H1 (cell line): ENCODE data around the gene TRPC4. TPM values are rescaled to one million over a fixed set of nuclear protein-coding genes. Genes with fewer than 3 reads are reported as not detected.

Source experiments
- CTCF ChIA-PET: fragments of 300-600 bp; sonication (Branson Sonifier 250); formaldehyde crosslinking; loops from one replicate; lab custom pipeline; 2021; ENCODE audit not compliant: partially characterized antibody; lab: Charles Lee
- POLR2A ChIA-PET: fragments of 300-600 bp; sonication (Branson Sonifier 250); formaldehyde crosslinking; loops from one replicate; lab custom pipeline; 2021; ENCODE audit warnings: inconsistent platforms; ENCODE audit not compliant: partially characterized antibody; lab: Charles Lee
- DNase-seq, 2 experiments: peaks; one replicate each; pipeline versions ENCODE4 v3.0.0 to v3.0.0-alpha.2; 2010 to 2022; ENCODE audit warnings: low spot score in 2 of 2, low read depth in 1 of 2, mixed read lengths in 1 of 2
- FAIRE-seq: peaks from 2 replicates; lab custom pipeline; 2011; peaks lifted over from hg19 to GRCh38; lab: Jason Lieb, UNC
- H2AFZ ChIP-seq: 2 replicates; pipeline ENCODE4 v1.8.1; 2012; ENCODE audit warnings: low read length, inconsistent platforms
- H2AK5ac ChIP-seq: 2 replicates; pipeline ENCODE4 v1.6.1; 2013; ENCODE audit warnings: low read depth, low read length
- H2BK120ac ChIP-seq: replicated peaks from 2 replicates; pipeline ENCODE3; 2013; ENCODE audit warnings: low read depth, low read length, inconsistent platforms
- H2BK12ac ChIP-seq: 2 replicates; pipeline ENCODE4 v1.6.1; 2013; ENCODE audit warnings: low read depth, low read length
- H2BK15ac ChIP-seq: 2 replicates; pipeline ENCODE4 v1.6.1; 2013; ENCODE audit warnings: low read length
- H2BK20ac ChIP-seq: 2 replicates; pipeline ENCODE4 v1.6.1; 2013; ENCODE audit warnings: low read length
- H2BK5ac ChIP-seq: 2 replicates; pipeline ENCODE4 v1.6.1; 2013; ENCODE audit warnings: low read depth, low read length
- H3K14ac ChIP-seq: 2 replicates; pipeline ENCODE4 v1.6.1; 2013; ENCODE audit warnings: inconsistent platforms; ENCODE audit not compliant: insufficient read length
- H3K18ac ChIP-seq: 2 replicates; pipeline ENCODE4 v1.6.1; 2013; ENCODE audit warnings: low read length; ENCODE audit errors: extremely low read depth
- H3K23ac ChIP-seq: 2 replicates; pipeline ENCODE4 v1.6.1; 2013; ENCODE audit warnings: inconsistent platforms; ENCODE audit not compliant: insufficient read length
- H3K23me2 ChIP-seq: 2 replicates; pipeline ENCODE4 v1.6.1; 2013; ENCODE audit warnings: low read depth, low read length
- H3K27ac ChIP-seq: 2 replicates; pipeline ENCODE4 v1.6.1; 2011; ENCODE audit warnings: low read depth, low read length, inconsistent platforms
- H3K27me3 ChIP-seq, 4 experiments: replicated peaks in 1 of 4; 1 replicate in 1 of 4; 2 replicates in 3 of 4; pipeline versions ENCODE4 v1.6.1 to v1.8.1; 2011 to 2013; ENCODE audit warnings: low read length in 3 of 4, mild to moderate bottlenecking in 3 of 4, inconsistent platforms in 2 of 4, mixed read lengths in 2 of 4, moderate library complexity in 1 of 4; ENCODE audit not compliant: control insufficient read depth in 3 of 4, insufficient read depth in 3 of 4; ENCODE audit errors: extremely low read depth in 1 of 4
- H3K36me3 ChIP-seq, 4 experiments: 2 replicates each; pipeline versions ENCODE4 v1.6.1 to v1.8.1; 2011 to 2013; ENCODE audit warnings: mild to moderate bottlenecking in 4 of 4, low read length in 3 of 4, moderate library complexity in 2 of 4, control low read depth in 1 of 4, inconsistent platforms in 1 of 4; ENCODE audit not compliant: insufficient read depth in 4 of 4, control insufficient read depth in 2 of 4
- H3K4ac ChIP-seq: replicated peaks from 2 replicates; pipeline ENCODE3; 2013; ENCODE audit warnings: low read length, low read depth, mixed read lengths, inconsistent platforms; ENCODE audit not compliant: insufficient read length
- H3K4me1 ChIP-seq, 4 experiments: replicated peaks in 1 of 4; 1 replicate in 1 of 4; 2 replicates in 3 of 4; pipeline versions ENCODE4 v1.6.1 to v1.8.1; 2011 to 2013; ENCODE audit warnings: low read length in 3 of 4, inconsistent platforms in 2 of 4, mixed read lengths in 1 of 4; ENCODE audit not compliant: insufficient read depth in 4 of 4, control insufficient read depth in 3 of 4
- H3K4me2 ChIP-seq, 2 experiments: 2 replicates each; pipeline versions ENCODE4 v1.6.1 to v1.8.1; 2011 to 2013; ENCODE audit warnings: low read depth in 2 of 2, low read length in 2 of 2, control low read depth in 1 of 2, inconsistent platforms in 1 of 2, mild to moderate bottlenecking in 1 of 2; ENCODE audit not compliant: insufficient read depth in 1 of 2
- H3K4me3 ChIP-seq, 4 experiments: fragments of 200-600, 300-600 bp in 1 of 4; sonication (generic), shearing (Covaris generic), sonication (Bioruptor Twin) in 1 of 4; 2 replicates each; pipeline versions ENCODE4 v1.5.1 to v1.8.1; 2011 to 2016; ENCODE audit warnings: low read length in 4 of 4, low read depth in 3 of 4, control low read depth in 2 of 4, inconsistent platforms in 2 of 4, mild to moderate bottlenecking in 2 of 4, mixed read lengths in 1 of 4, moderate library complexity in 1 of 4; ENCODE audit not compliant: insufficient read depth in 2 of 4; ENCODE audit errors: extremely low read depth in 1 of 4
- H3K56ac ChIP-seq: replicated peaks from 2 replicates; pipeline ENCODE3; 2013; ENCODE audit warnings: low read depth, mild to moderate bottlenecking, mixed read lengths, low read length, inconsistent platforms; ENCODE audit not compliant: insufficient read length
- H3K79me1 ChIP-seq: 2 replicates; pipeline ENCODE4 v1.6.1; 2013; ENCODE audit warnings: low read depth, low read length, control low read depth
- H3K79me2 ChIP-seq, 2 experiments: 2 replicates each; pipeline versions ENCODE4 v1.6.1 to v1.8.1; 2012 to 2013; ENCODE audit warnings: low read length in 2 of 2, mild to moderate bottlenecking in 2 of 2, inconsistent platforms in 1 of 2; ENCODE audit not compliant: insufficient read depth in 2 of 2, control insufficient read depth in 1 of 2
- H3K9ac ChIP-seq, 4 experiments: replicated peaks in 1 of 4; 1 replicate in 1 of 4; 2 replicates in 3 of 4; pipeline versions ENCODE4 v1.6.1 to v1.8.1; 2011 to 2013; ENCODE audit warnings: low read depth in 3 of 4, low read length in 3 of 4, control low read depth in 2 of 4, mild to moderate bottlenecking in 2 of 4, moderate library complexity in 2 of 4, inconsistent platforms in 1 of 4; ENCODE audit errors: extremely low read depth in 1 of 4
- H3K9me3 ChIP-seq, 2 experiments: 2 replicates each; pipeline versions ENCODE4 v1.6.1 to v1.8.1; 2012 to 2013; ENCODE audit warnings: mild to moderate bottlenecking in 2 of 2, moderate library complexity in 2 of 2, control low read depth in 1 of 2, inconsistent platforms in 1 of 2, low read depth in 1 of 2, low read length in 1 of 2, mixed read lengths in 1 of 2; ENCODE audit not compliant: insufficient read depth in 2 of 2
- H4K20me1 ChIP-seq, 2 experiments: replicated peaks in 1 of 2; 2 replicates each; pipeline versions ENCODE3 to v1.8.1; 2011 to 2013; ENCODE audit warnings: inconsistent platforms in 2 of 2, low read length in 2 of 2, mild to moderate bottlenecking in 1 of 2; ENCODE audit not compliant: insufficient read depth in 2 of 2, control insufficient read depth in 1 of 2
- H4K5ac ChIP-seq: 2 replicates; pipeline ENCODE4 v1.6.1; 2013; ENCODE audit warnings: low read length, low read depth, mixed read lengths, inconsistent platforms; ENCODE audit not compliant: insufficient read length
- H4K8ac ChIP-seq: 2 replicates; pipeline ENCODE4 v1.8.0; 2013; ENCODE audit warnings: mild to moderate bottlenecking, moderate library complexity, low read length, inconsistent platforms; ENCODE audit not compliant: insufficient read depth; ENCODE audit errors: extremely low read depth
- H4K91ac ChIP-seq: replicated peaks from 2 replicates; pipeline ENCODE3; 2013; ENCODE audit warnings: low read length, mixed read lengths, inconsistent platforms; ENCODE audit not compliant: insufficient read length
- BRCA1 ChIP-seq: IDR thresholded peaks from 2 replicates; pipeline ENCODE4 v1.6.1; 2012; ENCODE audit warnings: low read depth, low read length, improper control_type of control experiment
- CEBPB ChIP-seq: IDR thresholded peaks from 2 replicates; pipeline ENCODE4 v1.6.1; 2012; ENCODE audit warnings: low read depth, low read length
- CREB1 ChIP-seq: IDR thresholded peaks from 2 replicates; pipeline ENCODE4 v1.6.1; 2012; ENCODE audit warnings: inconsistent platforms
- GABPA ChIP-seq: IDR thresholded peaks from 2 replicates; pipeline ENCODE4 v1.6.1; 2011; ENCODE audit warnings: mild to moderate bottlenecking, low read length, moderate library complexity, borderline replicate concordance; ENCODE audit not compliant: insufficient read depth
- HDAC2 ChIP-seq, 2 experiments: fragments of 300-600 bp in 1 of 2; sonication (generic) in 1 of 2; IDR thresholded peaks; 2 replicates each; pipeline ENCODE4 v1.6.1; 2011 to 2012; ENCODE audit warnings: low read depth in 2 of 2, low read length in 2 of 2, mild to moderate bottlenecking in 2 of 2, moderate library complexity in 2 of 2, borderline replicate concordance in 1 of 2, inconsistent platforms in 1 of 2
- HDAC6 ChIP-seq: IDR thresholded peaks from one replicate; pipeline ENCODE4 v1.7.1; 2012; ENCODE audit warnings: low read depth, mild to moderate bottlenecking, inconsistent platforms, low read length, moderate library complexity
- KDM4A ChIP-seq: IDR thresholded peaks from one replicate; pipeline ENCODE4 v1.7.1; 2012; ENCODE audit warnings: low read depth, mild to moderate bottlenecking, moderate library complexity, low read length, inconsistent platforms; ENCODE audit not compliant: severe bottlenecking
- POU5F1 ChIP-seq: IDR thresholded peaks from 2 replicates; pipeline ENCODE4 v1.6.1; 2011; ENCODE audit warnings: low read depth, mild to moderate bottlenecking, low read length, moderate library complexity
- RAD21 ChIP-seq, 2 experiments: IDR thresholded peaks in 1 of 2; conservative IDR thresholded peaks in 1 of 2; 2 replicates each; pipeline ENCODE4 v1.6.1; 2011; ENCODE audit warnings: low read depth in 2 of 2, low read length in 2 of 2, improper control_type of control experiment in 1 of 2, inconsistent platforms in 1 of 2, mild to moderate bottlenecking in 1 of 2, moderate library complexity in 1 of 2
- SIRT6 ChIP-seq: IDR thresholded peaks from one replicate; pipeline ENCODE4 v1.7.1; 2012; ENCODE audit warnings: low read length, inconsistent platforms
- SP2 ChIP-seq: IDR thresholded peaks from 2 replicates; pipeline ENCODE4 v1.6.1; 2012; ENCODE audit warnings: mild to moderate bottlenecking, low read length, inconsistent platforms
- SP4 ChIP-seq: IDR thresholded peaks from 2 replicates; pipeline ENCODE4 v1.6.1; 2012; ENCODE audit warnings: low read length, inconsistent platforms
- TBP ChIP-seq: IDR thresholded peaks from 2 replicates; pipeline ENCODE4 v1.6.1; 2011; ENCODE audit warnings: low read depth, low read length, improper control_type of control experiment
- ZNF274 ChIP-seq: IDR thresholded peaks from 2 replicates; pipeline ENCODE4 v1.7.0; 2012; ENCODE audit warnings: low read length, borderline replicate concordance; ENCODE audit errors: extremely low read depth
- WGBS, 2 experiments: shearing (Covaris generic) in 1 of 2; methylation state at CpG; one replicate each; pipeline versions ENCODE4 v1.1.6 to v1.1.7; 2013 to 2015; ENCODE audit warnings: low lambda C conversion rate in 2 of 2, mixed read lengths in 2 of 2, inconsistent platforms in 1 of 2, low coverage in 1 of 2, missing lambda C conversion rate in 1 of 2; ENCODE audit not compliant: insufficient replicate concordance in 2 of 2, insufficient coverage in 1 of 2, insufficient read length in 1 of 2; ENCODE audit errors: extremely low coverage in 1 of 2, missing lambda C conversion rate in 1 of 2; 5-methylcytosine and 5-hydroxymethylcytosine counted together
- polyA plus RNA-seq, 7 experiments: library from polyadenylated mRNA; depleted of rRNA in 3 of 7; stranded (reverse) in 5 of 7; unstranded in 2 of 7; fragments of >200 nt in 5 of 7; fragments of 200-250 nt in 2 of 7; gene quantifications; 1 replicate in 5 of 7; 2 replicates in 1 of 7; 4 replicates in 1 of 7; pipeline versions ENCODE4 v1.2.1 to v1.2.3, GENCODE V29; 2011 to 2013; ENCODE audit warnings: missing spikeins in 2 of 7, mixed read lengths in 2 of 7
- total RNA-seq: library from RNA; stranded (reverse); fragmentation: NEBNext Ultra II Directional; extraction: Animal tissue kit (Norgen Biotek cat#: 25700); gene quantifications from 2 replicates; pipeline ENCODE4 v1.2.1, GENCODE V29; 2021
- TF ChIP-seq, protein P1 (sequence below): IDR thresholded peaks from 2 replicates; pipeline ENCODE4 v1.6.1; 2012; ENCODE audit warnings: inconsistent platforms

TRPC4 gene
- total and polyA plus RNA-seq, 2 of the 8 experiments (the other 6 are each of a cell fraction or from before 2014, with no cell fraction given), result 12.3 to 14.7 TPM

DNA sequence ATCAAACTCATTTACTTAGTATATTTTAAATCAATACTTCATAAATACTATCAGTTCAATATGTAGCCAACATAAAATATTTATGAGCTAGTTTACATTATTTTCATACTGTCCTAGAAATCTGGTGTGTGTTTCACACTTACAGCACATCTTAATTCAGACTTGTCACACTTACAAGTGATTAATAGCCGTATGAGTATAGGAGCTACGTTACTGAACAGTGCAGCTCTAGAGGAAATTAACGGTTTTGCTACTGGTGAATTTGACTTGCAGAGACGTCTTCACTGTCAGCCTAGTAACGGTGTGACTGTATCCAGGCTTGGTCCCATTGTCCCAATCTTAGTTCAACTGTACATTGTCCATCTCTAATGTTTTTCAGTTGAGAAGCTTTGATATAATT, 237.3 kb downstream of the TRPC4 start:
- Histone ChIP-seq H3K4ac (no peak overlapping the region), H3K14ac (no peak overlapping the region), H3K56ac (no peak overlapping the region), H2BK20ac (no peak overlapping the region), H3K23ac (no peak overlapping the region), H2BK5ac (no peak overlapping the region), H4K8ac (no peak overlapping the region), H4K91ac (no peak overlapping the region), H3K27me3 (peaks cover 0 to 1% (median 0%) of the 10 kb centered on the region in 4 experiments; a peak in 1 of 7 replicates), H3K9me3 (no peaks in the 10 kb centered on the region), H3K27ac (no peak overlapping the region), H2BK120ac (no peak overlapping the region), H3K4me1 (no peaks in the 10 kb centered on the region), H3K23me2 (no peaks in the 10 kb centered on the region), H4K20me1 (no peaks in the 10 kb centered on the region), H3K79me1 (no peaks in the 10 kb centered on the region), H3K4me2 (no peak overlapping the region), H4K5ac (no peak overlapping the region), H3K79me2 (no peaks in the 10 kb centered on the region), H3K18ac (no peak overlapping the region), H2BK12ac (no peak overlapping the region), H2AFZ (no peak overlapping the region), H3K9ac (no peak overlapping the region), H2AK5ac (no peak overlapping the region), H3K36me3 (peaks cover 0 to 8% (median 5%) of the 10 kb centered on the region in 4 experiments; a peak in 4 of 8 replicates), H3K4me3 (no peak overlapping the region), H2BK15ac (no peak overlapping the region)
- no peak for DNase-seq
- 89% methylated on average over 5 of the region's 5 CpGs; no CpG with 5 or more reads in 1 of the 2 experiments for WGBS, 2 experiments
- ChIA-PET POLR2A (no interaction called here), CTCF (interaction anchor here (1.2 kb wide), 1 partner anchor 10 kb away, joined by 3 read pairs; no protein-coding TSS in a partner anchor)
- FAIRE-seq, result no peak
- no peak for TF ChIP-seq POU5F1
- no peak for TF ChIP-seq GABPA
- TF ChIP-seq KDM4A, result no peak
- TF ChIP-seq HDAC2 (IDR thresholded peaks at IDR 0.05; ENCODE audit: borderline replicate concordance in 1 of 2, low read depth in 2 of 2, low read length in 2 of 2), result no peak
- no peak for TF ChIP-seq TBP
- TF ChIP-seq SP4, result no peak
- no peak for TF ChIP-seq RAD21 (IDR thresholded peaks at IDR 0.05 in 1 of 2, conservative IDR thresholded peaks at IDR 0.05 in 1 of 2; ENCODE audit: low read depth in 2 of 2, low read length in 2 of 2)
- no peak for TF ChIP-seq CREB1
- no peak for TF ChIP-seq CEBPB
- TF ChIP-seq, protein P1, sequence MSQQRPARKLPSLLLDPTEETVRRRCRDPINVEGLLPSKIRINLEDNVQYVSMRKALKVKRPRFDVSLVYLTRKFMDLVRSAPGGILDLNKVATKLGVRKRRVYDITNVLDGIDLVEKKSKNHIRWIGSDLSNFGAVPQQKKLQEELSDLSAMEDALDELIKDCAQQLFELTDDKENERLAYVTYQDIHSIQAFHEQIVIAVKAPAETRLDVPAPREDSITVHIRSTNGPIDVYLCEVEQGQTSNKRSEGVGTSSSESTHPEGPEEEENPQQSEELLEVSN, result no peak
- TF ChIP-seq SIRT6, result no peak
- TF ChIP-seq SP2, result no peak
- no peak for TF ChIP-seq ZNF274
- no peak for TF ChIP-seq BRCA1
- TF ChIP-seq HDAC6, result no peak
